ENCODE measurements around the gene TECTA. TPM values are rescaled to one million over a fixed set of nuclear protein-coding genes. Genes with fewer than 3 reads are reported as not detected.

The TECTA gene
- polyA plus RNA-seq, 1 donor from 2014 or later: not detected

GRCh38 chr11:121070951-121071845, 29.8 kb upstream of the TECTA start:
- peak overlapping the region in 1 of 3 donors; percentile 19 for H3K27ac Mint-ChIP-seq
- peaks cover 0 to 4% (median 0%) of the 10 kb centered on the region in 3 donors for H3K9me3 Mint-ChIP-seq
- H3K27me3 Mint-ChIP-seq: no peaks in the 10 kb centered on the region
- H3K4me1 Mint-ChIP-seq: peaks cover 0 to 9% (median 8%) of the 10 kb centered on the region in 3 donors
- no peak overlapping the region for H3K4me3 Mint-ChIP-seq
- H3K36me3 Mint-ChIP-seq: peaks cover 12% of the 10 kb centered on the region

- H3K36me3 Mint-ChIP-seq: peaks cover 9% of the 10 kb centered on the region
- no peak overlapping the region for H3K4me3 Mint-ChIP-seq
- no peaks in the 10 kb centered on the region for H3K27me3 Mint-ChIP-seq
- H3K4me1 Mint-ChIP-seq: peaks cover 0 to 9% (median 8%) of the 10 kb centered on the region in 3 donors
- no peak overlapping the region for H3K27ac Mint-ChIP-seq
- H3K9me3 Mint-ChIP-seq: peaks cover 0 to 4% (median 0%) of the 10 kb centered on the region in 3 donors
Observed at GRCh38 chr11:121071846-121072450, 29.1 kb upstream of the TECTA start.

GRCh38 chr11:121081321-121081720, 19.7 kb upstream of the TECTA start:
- Mint-ChIP-seq H3K4me3 (no peak overlapping the region), H3K4me1 (no peaks in the 10 kb centered on the region), H3K27me3 (no peaks in the 10 kb centered on the region), H3K36me3 (peaks cover 30% of the 10 kb centered on the region), H3K9me3 (no peaks in the 10 kb centered on the region), H3K27ac (no peak overlapping the region)

- Mint-ChIP-seq H3K4me3 (no peak overlapping the region), H3K27ac (no peak overlapping the region), H3K4me1 (no peaks in the 10 kb centered on the region), H3K36me3 (peaks cover 35% of the 10 kb centered on the region), H3K9me3 (no peaks in the 10 kb centered on the region), H3K27me3 (no peaks in the 10 kb centered on the region)
Observed at GRCh38 chr11:121082219-121082618, 18.8 kb upstream of the TECTA start.

GRCh38 chr11:121082670-121083069, 18.4 kb upstream of the TECTA start:
- no peaks in the 10 kb centered on the region for H3K4me1 Mint-ChIP-seq
- H3K9me3 Mint-ChIP-seq: no peaks in the 10 kb centered on the region
- H3K4me3 Mint-ChIP-seq: no peak overlapping the region
- H3K27me3 Mint-ChIP-seq: no peaks in the 10 kb centered on the region
- peaks cover 39% of the 10 kb centered on the region for H3K36me3 Mint-ChIP-seq
- no peak overlapping the region for H3K27ac Mint-ChIP-seq

GRCh38 chr11:121086866-121087265, 14.2 kb upstream of the TECTA start:
- H3K36me3 Mint-ChIP-seq: peaks cover 30% of the 10 kb centered on the region
- H3K27me3 Mint-ChIP-seq: no peaks in the 10 kb centered on the region
- peak overlapping the region in 1 of 4 donors; percentile 23 for H3K4me3 Mint-ChIP-seq
- H3K9me3 Mint-ChIP-seq: no peaks in the 10 kb centered on the region
- peaks cover 0 to 4% (median 0%) of the 10 kb centered on the region in 3 donors for H3K4me1 Mint-ChIP-seq
- no peak overlapping the region for H3K27ac Mint-ChIP-seq

GRCh38 chr11:121089566-121089965, 11.5 kb upstream of the TECTA start:
- Mint-ChIP-seq H3K4me3 (no peak overlapping the region), H3K9me3 (no peaks in the 10 kb centered on the region), H3K36me3 (peaks cover 26% of the 10 kb centered on the region), H3K4me1 (peaks cover 0 to 4% (median 0%) of the 10 kb centered on the region in 3 donors), H3K27me3 (no peaks in the 10 kb centered on the region), H3K27ac (no peak overlapping the region)

- H3K4me3 Mint-ChIP-seq: no peak overlapping the region
- no peaks in the 10 kb centered on the region for H3K27me3 Mint-ChIP-seq
- H3K36me3 Mint-ChIP-seq: peaks cover 24% of the 10 kb centered on the region
- H3K4me1 Mint-ChIP-seq: peaks cover 0 to 4% (median 0%) of the 10 kb centered on the region in 3 donors
- H3K9me3 Mint-ChIP-seq: no peaks in the 10 kb centered on the region
- no peak overlapping the region for H3K27ac Mint-ChIP-seq
Observed at GRCh38 chr11:121090145-121090721, 10.8 kb upstream of the TECTA start.

GRCh38 chr11:121091492-121092152, 9.4 kb upstream of the TECTA start:
- H3K4me3 Mint-ChIP-seq: no peak overlapping the region
- H3K27ac Mint-ChIP-seq: no peak overlapping the region

GRCh38 chr11:121095561-121095960, 5.5 kb upstream of the TECTA start:
- Mint-ChIP-seq H3K9me3 (peaks cover 0 to 2% (median 0%) of the 10 kb centered on the region in 3 donors), H3K27ac (no peak overlapping the region), H3K4me1 (peaks cover 0 to 4% (median 0%) of the 10 kb centered on the region in 3 donors), H3K27me3 (no peaks in the 10 kb centered on the region), H3K36me3 (peaks cover 4% of the 10 kb centered on the region), H3K4me3 (no peak overlapping the region)

More at GRCh38 chr11:121091492-121092152, 9.4 kb upstream of the TECTA start:
- Mint-ChIP-seq H3K36me3 (peaks cover 17% of the 10 kb centered on the region), H3K27me3 (no peaks in the 10 kb centered on the region), H3K4me1 (peaks cover 0 to 4% (median 0%) of the 10 kb centered on the region in 3 donors), H3K9me3 (no peaks in the 10 kb centered on the region)

GRCh38 chr11:121099364-121099763, 1.7 kb upstream of the TECTA start:
- Mint-ChIP-seq H3K9me3 (peaks cover 0 to 2% (median 0%) of the 10 kb centered on the region in 3 donors), H3K4me1 (no peaks in the 10 kb centered on the region), H3K36me3 (peaks cover 1% of the 10 kb centered on the region), H3K27me3 (no peaks in the 10 kb centered on the region), H3K27ac (no peak overlapping the region), H3K4me3 (no peak overlapping the region)

GRCh38 chr11:121099885-121100284, 1.2 kb upstream of the TECTA start:
- peaks cover 0 to 2% (median 0%) of the 10 kb centered on the region in 3 donors for H3K9me3 Mint-ChIP-seq
- H3K36me3 Mint-ChIP-seq: peaks cover 1% of the 10 kb centered on the region
- H3K27me3 Mint-ChIP-seq: no peaks in the 10 kb centered on the region
- H3K4me1 Mint-ChIP-seq: no peaks in the 10 kb centered on the region
- no peak overlapping the region for H3K4me3 Mint-ChIP-seq
- no peak overlapping the region for H3K27ac Mint-ChIP-seq

GRCh38 chr11:121104312-121104762, 3.3 kb downstream of the TECTA start:
- H3K9me3 Mint-ChIP-seq: peaks cover 0 to 2% (median 0%) of the 10 kb centered on the region in 3 donors
- H3K27ac Mint-ChIP-seq: no peak overlapping the region
- no peaks in the 10 kb centered on the region for H3K4me1 Mint-ChIP-seq
- no peaks in the 10 kb centered on the region for H3K36me3 Mint-ChIP-seq
- peak overlapping the region in 1 of 4 donors; percentile 12 for H3K4me3 Mint-ChIP-seq
- peaks cover 4% of the 10 kb centered on the region for H3K27me3 Mint-ChIP-seq

GRCh38 chr11:121105063-121105480, 4.0 kb downstream of the TECTA start:
- no peaks in the 10 kb centered on the region for H3K4me1 Mint-ChIP-seq
- no peak overlapping the region for H3K4me3 Mint-ChIP-seq
- H3K27me3 Mint-ChIP-seq: peaks cover 4% of the 10 kb centered on the region
- no peaks in the 10 kb centered on the region for H3K9me3 Mint-ChIP-seq
- no peaks in the 10 kb centered on the region for H3K36me3 Mint-ChIP-seq
- H3K27ac Mint-ChIP-seq: no peak overlapping the region

Data from IgD-negative memory B cell (primary cell).